Stimulated activated CD4-positive, alpha-beta T cell treated with anti-CD3 and anti-CD28 coated beads, Interleukin-12 subunit alpha, Interleukin-12 subunit beta, amount 100 ng/mL, for 24 hours (primary cell): ENCODE data around the gene PNPLA2.

Source experiments
- DNase-seq, 2 experiments: peaks; one replicate each; pipeline ENCODE4 v3.0.0-alpha.2; 2020; ENCODE audit warnings: low read depth in 2 of 2

PNPLA2 gene

GRCh38 chr11:830295-831117 lies 11.8 kb downstream of the PNPLA2 start:
- DNase-seq = peak in 1 of 2 experiments; percentile 49

GRCh38 chr11:831118-831864 lies 12.6 kb downstream of the PNPLA2 start:
- no peak for DNase-seq

- DNase-seq = no peak
Observed at GRCh38 chr11:831961-832528, 13.3 kb downstream of the PNPLA2 start.

- no peak for DNase-seq
Observed at GRCh38 chr11:832529-833113, 13.9 kb downstream of the PNPLA2 start, which contains the start of gene CD151. TSS of gene CD151 (plus strand) at chr11:832952. CDS start at chr11:836070, 3,118 bp downstream.

GRCh38 chr11:833114-833791 lies 14.5 kb downstream of the PNPLA2 start:
- no peak for DNase-seq

GRCh38 chr11:833849-834311 lies 15.2 kb downstream of the PNPLA2 start:
- no peak for DNase-seq

GRCh38 chr11:834371-835316 lies 15.9 kb downstream of the PNPLA2 start:
- no peak for DNase-seq

GRCh38 chr11:836274-836673 lies 17.6 kb downstream of the PNPLA2 start:
- no peak for DNase-seq

GRCh38 chr11:836700-837099 lies 18.0 kb downstream of the PNPLA2 start:
- no peak for DNase-seq

- DNase-seq = no peak
Observed at GRCh38 chr11:837189-837989, 18.7 kb downstream of the PNPLA2 start.

GRCh38 chr11:837990-838307 lies 19.2 kb downstream of the PNPLA2 start:
- no peak for DNase-seq

GRCh38 chr11:838441-839279 lies 19.9 kb downstream of the PNPLA2 start:
- no peak for DNase-seq

GRCh38 chr11:839280-839623 lies 20.5 kb downstream of the PNPLA2 start:
- DNase-seq = no peak

- no peak for DNase-seq
Observed at GRCh38 chr11:839875-840617, 21.3 kb downstream of the PNPLA2 start.

- no peak for DNase-seq
Observed at GRCh38 chr11:841981-842369, 23.3 kb downstream of the PNPLA2 start.

- DNase-seq = peak; percentile 74 to 85
Observed at GRCh38 chr11:842370-843002, 23.8 kb downstream of the PNPLA2 start, which contains the start of the genes POLR2L and TSPAN4. TSS of gene POLR2L (minus strand) at chr11:842529. CDS start at chr11:842508, 21 bp downstream. TSS of gene TSPAN4 (plus strand) at chr11:842852. CDS start at chr11:850305, 7,453 bp downstream.

- DNase-seq = no peak
Observed at GRCh38 chr11:843086-843734, 24.5 kb downstream of the PNPLA2 start.
